ENCODE data around the gene PCDHGB3. TPM values are rescaled to one million over a fixed set of nuclear protein-coding genes. Genes with fewer than 3 reads are reported as not detected.

PCDHGB3 gene
- total and polyA plus RNA-seq, 2 donors (not counting 3 experiments of a cell fraction or from before 2014, with no cell fraction given), result 1.8 to 2.0 TPM

DNA sequence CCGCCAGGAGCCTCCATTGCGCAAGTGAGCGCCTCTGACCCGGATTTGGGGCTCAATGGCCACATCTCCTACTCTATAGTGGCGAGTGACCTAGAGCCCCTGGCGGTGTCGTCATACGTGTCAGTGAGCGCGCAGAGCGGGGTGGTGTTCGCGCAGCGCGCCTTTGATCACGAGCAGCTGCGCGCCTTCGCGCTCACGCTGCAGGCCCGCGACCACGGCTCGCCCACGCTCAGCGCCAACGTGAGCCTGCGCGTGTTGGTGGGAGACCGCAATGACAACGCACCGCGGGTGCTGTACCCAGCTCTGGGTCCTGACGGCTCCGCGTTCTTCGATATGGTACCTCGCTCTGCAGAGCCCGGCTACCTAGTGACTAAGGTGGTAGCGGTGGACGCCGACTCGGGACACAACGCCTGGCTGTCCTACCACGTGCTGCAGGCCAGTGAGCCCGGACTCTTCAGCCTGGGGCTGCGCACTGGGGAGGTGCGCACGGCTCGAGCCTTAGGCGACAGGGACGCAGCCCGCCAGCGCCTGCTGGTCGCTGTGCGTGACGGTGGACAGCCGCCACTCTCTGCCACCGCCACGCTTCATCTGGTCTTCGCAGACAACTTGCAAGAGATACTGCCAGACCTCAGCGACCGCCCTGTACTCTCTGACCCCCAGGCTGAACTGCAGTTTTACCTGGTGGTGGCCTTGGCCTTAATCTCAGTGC lies 39.7 kb downstream of the PCDHGB3 start:
- Histone ChIP-seq H3K9ac (replicated peaks; ENCODE audit: extremely low read depth, insufficient read depth, low read length) (no peak overlapping the region), H3K4me1 (ENCODE audit: control insufficient read depth, extremely low read depth, insufficient read depth, low read length) (peaks cover 3% of the 10 kb centered on the region), H3K9me3 (replicated peaks; ENCODE audit: control insufficient read depth, insufficient read depth, low read length) (no peaks in the 10 kb centered on the region), H2AFZ (ENCODE audit: low read depth, low read length) (no peak overlapping the region), H3K27me3 (ENCODE audit: control insufficient read depth in 2 of 2, insufficient read depth in 2 of 2, low read length in 2 of 2) (peaks cover 55 to 82% of the 10 kb centered on the region in 2 experiments), H3K9me1 (replicated peaks; ENCODE audit: control insufficient read depth, extremely low read depth, insufficient read depth, low read length) (no peaks in the 10 kb centered on the region), H3K4me2 (ENCODE audit: insufficient read depth, low read length) (no peak overlapping the region), H3K4me3 (replicated peaks in 1 of 3; ENCODE audit: insufficient read depth in 1 of 3, low read depth in 1 of 3, low read length in 3 of 3) (no peak overlapping the region), H3K36me3 (ENCODE audit: control insufficient read depth in 2 of 2, extremely low read depth in 1 of 2, insufficient read depth in 2 of 2, low read length in 2 of 2) (no peaks in the 10 kb centered on the region), H3K79me2 (ENCODE audit: control insufficient read depth, insufficient read depth, low read length) (no peaks in the 10 kb centered on the region), H3K27ac (ENCODE audit: insufficient read depth, low read depth, low read length) (no peak overlapping the region), H4K20me1 (replicated peaks; ENCODE audit: control insufficient read depth, extremely low read depth, insufficient read depth, low read length) (peaks cover 5% of the 10 kb centered on the region)
- ChIA-PET CTCF (interaction anchor here (0.6 kb wide), 1 partner anchor 21 kb away, joined by 3 read pairs; the partner anchor contains the start of gene PCDHGA12), POLR2A (no interaction called here)
- DNase-seq (ENCODE audit: low read depth, low spot score) (no peak), FAIRE-seq (no peak)
- intact Hi-C loops (cut with micrococcal nuclease) (no loop called here), dilution Hi-C loops (cut with MboI; ENCODE audit: extremely low pct_ligation_motif_present, low sequenced_read_pairs) (no loop called here)
- TF ChIP-seq POLR2AphosphoS5 (IDR thresholded peaks at IDR 0.05; ENCODE audit: insufficient read depth, low read depth, low read length) (no peak), EZH2 (IDR thresholded peaks at IDR 0.05; ENCODE audit: borderline replicate concordance, low read depth, low read length, severe bottlenecking) (peak; percentile 72)
- BruUV-seq (replicated peaks), result no TSS peak

DNA sequence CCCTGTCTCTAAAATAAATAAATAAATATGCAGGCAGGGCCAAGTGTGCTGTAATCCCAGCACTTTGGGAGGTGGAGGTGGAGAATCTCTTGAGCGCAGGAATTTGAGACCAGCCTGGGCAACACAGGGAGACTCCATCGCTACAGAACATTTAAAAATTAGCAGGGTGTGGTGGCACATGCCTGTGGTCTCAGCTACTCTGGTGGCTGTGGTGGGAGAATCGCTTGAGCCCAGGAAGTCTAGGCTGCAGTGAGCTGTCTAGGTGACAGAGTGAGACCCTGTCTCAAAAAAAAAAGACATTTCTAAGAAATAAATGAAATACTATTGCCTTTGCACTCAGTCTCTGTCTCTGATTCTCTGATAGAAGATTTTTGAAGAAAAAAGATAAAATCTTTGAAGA lies 41.5 kb downstream of the PCDHGB3 start:
- FAIRE-seq (no peak), DNase-seq (ENCODE audit: low read depth, low spot score) (no peak)
- peaks cover 5% of the 10 kb centered on the region for H4K20me1 ChIP-seq (replicated peaks; ENCODE audit: control insufficient read depth, extremely low read depth, insufficient read depth, low read length)
- H3K27me3 ChIP-seq (ENCODE audit: control insufficient read depth in 2 of 2, insufficient read depth in 2 of 2, low read length in 2 of 2), result peaks cover 52 to 89% of the 10 kb centered on the region in 2 experiments
- intact Hi-C loops (cut with micrococcal nuclease), result no loop called here
- POLR2A ChIA-PET, result no interaction called here
- no peak overlapping the region for H3K4me3 ChIP-seq (replicated peaks in 1 of 3; ENCODE audit: insufficient read depth in 1 of 3, low read depth in 1 of 3, low read length in 3 of 3)
- no TSS peak for BruUV-seq (replicated peaks)
- no peak overlapping the region for H3K9ac ChIP-seq (replicated peaks; ENCODE audit: extremely low read depth, insufficient read depth, low read length)
- no peak overlapping the region for H3K4me2 ChIP-seq (ENCODE audit: insufficient read depth, low read length)
- no peak overlapping the region for H3K27ac ChIP-seq (ENCODE audit: insufficient read depth, low read depth, low read length)
- H2AFZ ChIP-seq (ENCODE audit: low read depth, low read length), result no peak overlapping the region
- H3K36me3 ChIP-seq (ENCODE audit: control insufficient read depth in 2 of 2, extremely low read depth in 1 of 2, insufficient read depth in 2 of 2, low read length in 2 of 2), result no peaks in the 10 kb centered on the region
- no peaks in the 10 kb centered on the region for H3K79me2 ChIP-seq (ENCODE audit: control insufficient read depth, insufficient read depth, low read length)
- CTCF ChIA-PET, result interaction anchor here (3.0 to 11.3 kb wide), 2 partner anchors 149 to 152 kb away, joined by 34 to 335 read pairs; no protein-coding TSS in a partner anchor
- peaks cover 3% of the 10 kb centered on the region for H3K4me1 ChIP-seq (ENCODE audit: control insufficient read depth, extremely low read depth, insufficient read depth, low read length)
- dilution Hi-C loops (cut with MboI; ENCODE audit: extremely low pct_ligation_motif_present, low sequenced_read_pairs), result no loop called here
- H3K9me1 ChIP-seq (replicated peaks; ENCODE audit: control insufficient read depth, extremely low read depth, insufficient read depth, low read length), result no peaks in the 10 kb centered on the region
- no peaks in the 10 kb centered on the region for H3K9me3 ChIP-seq (replicated peaks; ENCODE audit: control insufficient read depth, insufficient read depth, low read length)
- TF ChIP-seq POLR2AphosphoS5 (IDR thresholded peaks at IDR 0.05; ENCODE audit: insufficient read depth, low read depth, low read length), result no peak
- no peak for TF ChIP-seq FOS (IDR thresholded peaks at IDR 0.05; ENCODE audit: borderline replicate concordance, insufficient read depth, low read length)
- TF ChIP-seq JUN (IDR thresholded peaks at IDR 0.05; ENCODE audit: borderline replicate concordance, insufficient read depth, insufficient read length, low read depth), result no peak
- no peak for TF ChIP-seq GATA2 (IDR thresholded peaks at IDR 0.05; ENCODE audit: insufficient read depth, insufficient read length, low read depth, low read length)
- TF ChIP-seq, protein P1, sequence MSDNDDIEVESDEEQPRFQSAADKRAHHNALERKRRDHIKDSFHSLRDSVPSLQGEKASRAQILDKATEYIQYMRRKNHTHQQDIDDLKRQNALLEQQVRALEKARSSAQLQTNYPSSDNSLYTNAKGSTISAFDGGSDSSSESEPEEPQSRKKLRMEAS (IDR thresholded peaks at IDR 0.05; ENCODE audit: insufficient read depth, insufficient read length), result no peak
- TF ChIP-seq MYC (IDR thresholded peaks at IDR 0.05; ENCODE audit: low read depth, low read length), result no peak
- TF ChIP-seq, protein P2, sequence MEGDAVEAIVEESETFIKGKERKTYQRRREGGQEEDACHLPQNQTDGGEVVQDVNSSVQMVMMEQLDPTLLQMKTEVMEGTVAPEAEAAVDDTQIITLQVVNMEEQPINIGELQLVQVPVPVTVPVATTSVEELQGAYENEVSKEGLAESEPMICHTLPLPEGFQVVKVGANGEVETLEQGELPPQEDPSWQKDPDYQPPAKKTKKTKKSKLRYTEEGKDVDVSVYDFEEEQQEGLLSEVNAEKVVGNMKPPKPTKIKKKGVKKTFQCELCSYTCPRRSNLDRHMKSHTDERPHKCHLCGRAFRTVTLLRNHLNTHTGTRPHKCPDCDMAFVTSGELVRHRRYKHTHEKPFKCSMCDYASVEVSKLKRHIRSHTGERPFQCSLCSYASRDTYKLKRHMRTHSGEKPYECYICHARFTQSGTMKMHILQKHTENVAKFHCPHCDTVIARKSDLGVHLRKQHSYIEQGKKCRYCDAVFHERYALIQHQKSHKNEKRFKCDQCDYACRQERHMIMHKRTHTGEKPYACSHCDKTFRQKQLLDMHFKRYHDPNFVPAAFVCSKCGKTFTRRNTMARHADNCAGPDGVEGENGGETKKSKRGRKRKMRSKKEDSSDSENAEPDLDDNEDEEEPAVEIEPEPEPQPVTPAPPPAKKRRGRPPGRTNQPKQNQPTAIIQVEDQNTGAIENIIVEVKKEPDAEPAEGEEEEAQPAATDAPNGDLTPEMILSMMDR (IDR thresholded peaks at IDR 0.05; ENCODE audit: extremely low read depth in 1 of 2, insufficient read depth in 1 of 2, low read depth in 1 of 2, low read length in 2 of 2), result no peak
- no peak for TF ChIP-seq EZH2 (IDR thresholded peaks at IDR 0.05; ENCODE audit: borderline replicate concordance, low read depth, low read length, severe bottlenecking)
- no peak for TF ChIP-seq POLR2A (IDR thresholded peaks at IDR 0.05; ENCODE audit: low read depth, low read length)
